Fibroblast of skin of scalp (primary cell): ENCODE data around the gene TRIM63. TPM values are rescaled to one million over a fixed set of nuclear protein-coding genes. Genes with fewer than 3 reads are reported as not detected.
"Not testable (repeated sequence)": the region's sequence is repeated elsewhere in the genome, so short reads cannot be mapped to it uniquely, and the experiment has no call there.

Source experiments
- DNase-seq: peaks from one replicate; pipeline ENCODE4 v3.0.0-alpha.2; 2013
- polyA plus RNA-seq, 2 experiments: library from polyadenylated mRNA; unstranded; fragments of 120-200 nt; gene quantifications; one replicate each; pipeline ENCODE4 v1.2.1, GENCODE V29; 2013; ENCODE audit not compliant: insufficient read length in 2 of 2

Gene TRIM63
- 0.17 TPM for polyA plus RNA-seq (2013, experiment 1 of 2; ENCODE audit: insufficient read length)
- 1.3 TPM for polyA plus RNA-seq (2013, experiment 2 of 2; ENCODE audit: insufficient read length)

DNA sequence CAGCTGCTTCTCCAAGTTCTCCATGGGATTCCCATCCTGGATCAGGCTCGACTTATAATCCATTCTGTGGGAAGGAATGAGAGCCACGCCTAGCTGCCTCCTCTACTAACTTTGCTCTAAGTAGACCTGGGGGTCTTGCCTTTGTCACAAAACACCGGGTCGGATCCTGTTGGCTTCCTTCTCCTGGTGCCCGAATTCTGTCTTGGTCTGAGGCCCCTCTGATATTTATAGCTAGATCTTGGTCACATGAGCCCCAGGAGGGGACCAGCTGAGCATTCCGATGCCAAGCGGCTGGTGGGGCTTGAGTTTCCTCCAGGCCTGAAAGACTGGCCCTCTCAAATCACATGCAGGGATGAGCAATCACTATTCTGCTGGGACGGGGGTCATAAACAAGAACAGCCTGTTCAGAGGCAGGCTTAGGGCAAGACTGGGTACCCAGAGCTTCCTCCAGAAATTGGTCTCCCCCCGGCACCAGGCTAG is at the start of gene TRIM63:
TSS of gene TRIM63 (minus strand) at position 199 of the 480 bp plus-strand sequence. CDS start at position 63, 136 bp downstream.
- DNase-seq = no peak

DNA sequence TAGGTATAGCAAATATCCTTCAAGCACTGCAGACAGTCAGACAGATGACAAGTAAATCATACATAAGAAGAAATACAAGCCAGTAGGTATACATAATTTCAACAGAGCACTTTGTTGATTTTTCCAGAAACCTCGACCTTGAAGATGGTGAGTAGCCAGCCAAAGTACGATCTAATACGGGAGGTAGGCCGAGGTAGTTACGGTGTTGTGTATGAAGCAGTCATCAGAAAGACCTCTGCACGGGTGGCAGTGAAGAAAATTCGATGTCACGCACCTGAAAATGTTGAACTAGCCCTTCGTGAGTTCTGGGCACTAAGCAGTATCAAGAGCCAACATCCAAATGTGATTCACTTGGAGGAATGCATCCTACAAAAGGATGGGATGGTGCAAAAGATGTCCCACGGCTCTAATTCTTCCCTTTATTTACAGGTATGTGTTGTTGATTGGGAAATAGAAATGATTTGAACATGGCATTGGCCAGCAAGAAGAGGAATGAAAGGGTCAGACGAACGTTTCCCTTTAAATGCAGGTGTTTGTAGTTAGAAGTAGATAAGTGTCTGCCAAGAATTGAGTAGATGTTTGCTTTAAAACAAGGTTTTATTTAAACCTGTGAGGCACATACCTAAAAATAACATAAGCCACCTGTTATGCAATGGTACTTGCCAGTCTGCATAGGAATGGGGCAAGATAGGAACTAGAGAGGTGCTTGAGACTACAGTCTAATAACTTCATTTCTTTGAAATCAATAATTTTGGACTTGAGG is 46.9 kb upstream of the TRIM63 start:
- no peak for DNase-seq

DNA sequence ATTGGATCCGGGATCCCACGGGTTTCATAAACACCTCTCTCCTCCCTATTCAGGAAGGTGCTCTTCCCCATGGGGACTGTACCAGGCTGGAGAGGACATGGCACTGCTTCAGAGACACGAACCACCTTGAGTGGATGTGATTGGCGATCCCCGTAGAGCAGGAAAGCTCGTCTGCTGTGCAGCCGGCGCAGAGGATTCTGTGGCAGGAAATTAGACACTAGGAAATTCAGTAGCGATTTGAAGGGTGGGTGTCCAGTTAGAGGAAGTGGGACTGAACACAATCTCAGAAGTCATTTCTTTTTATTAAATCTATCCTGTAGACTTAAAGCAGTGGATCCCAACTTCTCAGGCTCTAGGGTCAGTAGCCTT is 45.0 kb upstream of the TRIM63 start:
- no peak for DNase-seq

DNA sequence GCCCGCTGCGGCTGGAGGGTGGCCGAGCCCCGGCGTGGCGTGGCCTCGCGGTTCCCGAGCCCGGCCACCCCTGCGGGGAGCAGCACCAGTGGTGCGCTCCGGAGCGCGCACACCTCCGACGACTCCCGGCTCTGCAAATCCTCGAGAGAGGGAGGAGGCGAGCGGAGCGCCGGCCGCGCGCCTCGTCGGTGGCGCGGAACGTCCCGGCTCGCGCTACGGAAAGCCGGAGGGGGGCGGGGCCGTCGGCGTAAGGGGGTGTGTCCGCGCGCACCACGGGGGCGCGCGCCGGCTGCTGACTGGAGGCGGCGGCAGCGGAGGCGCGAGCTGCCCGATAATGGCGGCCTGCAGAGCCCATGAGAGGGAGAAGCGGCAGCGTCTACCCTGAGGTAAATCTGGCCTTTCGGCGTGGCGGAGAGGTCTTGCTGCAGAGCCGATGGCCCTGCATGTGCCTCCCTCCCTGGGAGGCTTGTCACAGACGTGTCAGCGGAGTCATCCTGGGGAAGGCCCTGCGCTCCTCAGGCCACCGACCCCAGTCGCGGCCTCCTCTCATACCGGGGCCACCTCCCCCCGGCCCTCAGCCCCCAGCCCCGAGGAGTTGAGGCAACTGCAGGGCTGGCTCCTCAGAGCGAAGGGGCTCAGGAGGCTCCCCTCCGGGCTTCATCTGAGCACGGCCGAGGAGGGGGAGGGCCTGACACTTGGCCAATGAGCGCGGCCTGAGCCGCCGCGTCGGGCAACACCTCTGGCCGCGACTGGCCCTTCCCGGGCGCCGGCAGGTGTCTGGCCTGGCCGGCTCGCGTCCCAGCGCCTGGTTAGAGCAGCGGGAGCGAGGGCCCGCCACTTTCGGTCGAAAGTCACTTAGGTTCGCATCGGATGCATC is 44.3 kb upstream of the TRIM63 start, which contains the start of gene PDIK1L:
TSS of gene PDIK1L (plus strand) at position 295 of the 877 bp plus-strand sequence. CDS start 2,485 bp downstream, outside the sequence.
- DNase-seq = peak; percentile 96

DNA sequence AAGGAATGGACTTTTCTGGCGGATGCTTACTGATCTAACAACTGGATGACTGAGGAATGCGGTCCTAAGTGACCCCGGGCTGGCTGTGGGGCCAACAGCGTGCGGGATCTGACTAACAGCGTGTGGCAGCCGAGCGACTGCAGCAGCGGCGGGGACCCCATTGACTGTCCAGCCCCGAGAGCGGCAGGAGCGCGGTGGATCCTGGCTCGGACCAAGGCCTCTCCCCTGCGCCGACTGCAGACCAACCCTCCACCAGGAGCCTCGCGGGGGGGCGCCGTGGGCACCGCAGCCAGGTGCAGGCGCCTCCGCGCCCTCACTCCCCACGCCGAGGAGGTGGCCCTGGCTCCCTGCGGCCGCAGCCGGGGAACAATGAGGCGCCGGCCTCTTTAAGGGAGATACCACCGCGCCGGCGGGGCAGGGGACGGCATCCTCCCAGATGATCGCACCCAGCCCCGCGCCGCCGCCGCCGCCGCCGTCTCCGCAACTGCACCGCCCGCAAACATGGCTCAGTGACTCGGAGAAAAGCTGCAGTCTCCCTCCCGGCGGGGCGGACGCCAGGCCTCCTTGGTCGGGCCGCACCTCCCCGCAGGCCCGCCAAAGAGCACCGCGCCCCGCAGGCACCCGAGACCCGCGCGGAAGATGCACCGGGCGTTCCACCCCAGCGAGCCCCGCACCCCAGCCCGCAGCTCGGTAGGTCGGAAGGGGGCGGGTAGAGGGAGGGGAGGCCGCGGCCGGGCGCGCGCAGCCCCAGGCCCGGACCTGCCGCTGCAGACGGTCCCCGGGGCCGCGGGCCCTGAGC is 43.5 kb upstream of the TRIM63 start:
- peak; percentile 66 for DNase-seq

DNA sequence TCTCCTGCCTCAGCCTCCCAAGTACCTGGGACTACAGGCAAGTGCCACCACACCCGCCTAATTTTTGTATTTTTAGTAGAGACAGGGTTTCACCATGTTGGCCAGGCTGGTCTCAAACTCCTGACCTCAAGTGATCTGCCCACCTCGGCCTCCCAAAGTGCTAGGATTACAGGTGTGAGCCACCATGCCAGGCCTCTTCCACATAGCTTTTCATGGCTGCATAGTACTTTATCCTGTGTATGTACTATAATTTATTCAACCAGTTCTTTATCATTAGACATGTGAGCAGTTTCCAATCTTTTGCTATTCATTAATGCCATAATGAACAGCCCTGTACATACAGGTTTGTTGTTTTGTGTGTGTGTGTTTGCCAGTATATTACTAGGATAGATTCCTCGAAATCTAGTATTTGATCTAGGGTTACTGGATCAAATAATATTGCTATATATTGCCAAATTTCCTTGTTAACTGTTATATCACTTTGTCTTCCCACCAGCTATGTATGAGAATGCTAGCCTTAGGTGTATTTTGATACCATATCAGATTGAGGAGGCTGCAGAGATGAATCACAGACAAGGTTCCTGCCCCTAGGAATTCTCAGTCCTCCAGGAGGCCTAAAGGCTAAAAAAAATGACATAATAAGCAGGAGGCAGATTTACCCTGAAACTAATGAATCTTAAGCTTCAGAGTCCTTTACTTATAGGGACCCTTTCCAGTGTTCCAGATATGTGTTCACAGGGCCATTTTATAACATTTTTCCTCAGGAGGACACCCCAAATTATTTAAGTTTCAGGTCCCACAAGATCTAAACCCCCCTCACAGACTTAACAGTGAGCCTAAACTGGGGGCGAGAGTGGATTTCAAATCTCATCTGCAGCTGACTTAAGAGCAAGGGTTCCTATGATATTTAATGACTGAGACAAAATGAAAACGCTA is 42.1 kb upstream of the TRIM63 start:
- DNase-seq = no peak

DNA sequence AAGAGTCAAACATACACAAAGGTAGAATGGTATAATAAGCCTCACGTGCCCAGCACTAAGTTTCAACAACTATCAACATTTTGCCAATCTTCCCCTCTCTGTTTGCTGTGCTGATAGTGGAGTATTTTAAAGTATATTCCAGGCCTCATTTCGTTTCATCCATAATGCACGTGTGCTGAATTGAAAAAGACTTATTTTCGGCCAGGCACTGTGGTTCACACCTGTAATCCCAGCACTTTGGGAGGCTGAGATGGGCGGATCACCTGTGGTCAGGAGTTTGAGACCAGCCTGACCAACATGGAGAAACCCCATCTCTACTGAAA is 37.8 kb upstream of the TRIM63 start:
- DNase-seq = not testable (repeated sequence)

DNA sequence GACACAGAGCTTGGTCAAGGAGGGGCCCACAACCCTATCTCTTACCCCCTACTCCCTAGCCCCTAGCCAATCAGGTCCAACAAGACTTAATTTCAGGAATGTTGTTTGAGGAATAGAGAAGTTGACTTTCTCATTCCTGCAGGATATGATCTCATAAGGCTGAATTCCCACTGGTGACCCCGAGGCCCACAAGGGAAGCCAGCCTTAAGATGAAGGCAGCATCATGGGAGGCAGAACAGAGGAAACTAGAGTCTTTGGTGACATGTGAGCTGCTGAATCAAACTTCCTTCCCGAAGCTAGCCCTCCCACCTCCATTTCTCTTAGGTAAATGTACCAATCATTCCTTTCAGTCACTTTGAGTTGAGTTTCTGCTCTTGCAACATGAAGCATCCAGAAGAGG is 35.1 kb upstream of the TRIM63 start:
- DNase-seq = peak; percentile 30

DNA sequence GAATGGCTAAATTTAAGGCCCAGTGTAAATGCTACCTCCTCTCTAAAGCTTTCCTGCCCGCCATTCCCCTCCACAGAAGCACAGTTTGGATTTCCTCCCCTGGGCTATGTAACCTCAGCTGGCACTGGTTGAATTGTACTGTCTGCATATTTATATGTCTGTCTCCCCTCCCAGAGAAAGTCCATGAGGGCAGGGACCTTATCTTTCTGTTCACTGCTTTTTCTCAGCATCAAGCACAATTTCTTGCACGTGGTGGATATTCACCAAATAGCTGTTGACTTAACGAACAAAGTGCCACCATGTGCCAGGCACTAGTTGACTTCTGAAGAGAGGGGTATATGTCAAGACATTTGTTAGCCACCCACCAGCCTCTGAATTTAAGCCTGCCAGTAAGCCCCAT is 34.7 kb upstream of the TRIM63 start:
- DNase-seq = no peak

DNA sequence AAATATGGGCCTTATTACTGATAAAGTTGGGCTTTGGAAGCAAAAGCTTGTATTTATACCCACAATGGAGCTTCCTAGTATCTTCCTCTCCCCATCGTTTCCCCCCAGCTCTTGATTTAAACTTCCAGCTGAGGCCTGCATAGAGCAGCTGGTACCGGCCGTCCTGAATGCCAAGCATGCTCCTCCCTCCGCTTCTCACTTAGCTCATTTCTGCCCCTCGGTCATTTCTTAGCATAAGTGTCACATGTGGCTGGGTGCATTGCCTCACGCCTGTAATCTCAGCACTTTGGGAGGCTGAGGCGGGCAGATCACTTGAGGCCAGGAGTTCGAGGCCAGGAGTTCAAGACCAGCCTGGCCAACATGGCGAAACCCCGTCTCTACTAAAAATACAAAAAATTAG is 32.8 kb upstream of the TRIM63 start:
- not testable (repeated sequence) for DNase-seq

DNA sequence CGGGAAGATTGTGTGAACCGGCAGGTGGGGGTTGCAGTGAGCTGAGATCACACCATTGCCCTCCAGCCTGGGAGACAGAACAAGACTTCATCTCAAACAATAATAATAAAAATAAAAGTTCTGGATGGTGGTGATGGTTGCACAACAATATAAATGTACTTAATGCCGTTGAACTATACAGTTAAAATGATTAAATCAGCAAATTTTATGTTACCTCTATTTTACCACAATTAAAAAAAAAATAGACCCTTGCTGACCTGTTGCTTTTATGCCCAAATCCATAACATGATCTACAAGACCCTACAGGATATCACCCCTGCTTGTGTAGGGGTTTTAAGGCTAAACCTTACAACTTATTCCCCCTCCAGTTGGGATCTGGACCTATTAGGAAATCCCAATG is 32.4 kb upstream of the TRIM63 start:
- no peak for DNase-seq

DNA sequence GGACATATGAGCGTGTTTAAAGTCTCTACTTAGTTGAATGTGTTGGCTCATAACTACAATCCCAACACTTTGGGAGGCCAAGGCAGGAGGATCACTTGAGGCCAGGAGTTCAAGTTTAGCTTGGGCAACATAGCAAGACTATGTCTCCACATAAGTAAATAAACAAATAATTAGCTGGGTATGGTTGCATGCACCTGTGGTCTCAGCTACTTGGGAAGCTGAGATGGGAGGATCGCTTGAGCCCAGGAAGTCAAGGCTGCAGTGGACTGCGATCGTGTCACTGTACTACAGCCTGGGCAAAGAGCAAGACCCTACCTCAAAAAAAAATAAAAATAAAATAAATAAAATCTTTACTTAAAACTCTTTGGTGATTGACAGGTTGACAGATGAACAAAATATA is 31.2 kb upstream of the TRIM63 start:
- no peak for DNase-seq

DNA sequence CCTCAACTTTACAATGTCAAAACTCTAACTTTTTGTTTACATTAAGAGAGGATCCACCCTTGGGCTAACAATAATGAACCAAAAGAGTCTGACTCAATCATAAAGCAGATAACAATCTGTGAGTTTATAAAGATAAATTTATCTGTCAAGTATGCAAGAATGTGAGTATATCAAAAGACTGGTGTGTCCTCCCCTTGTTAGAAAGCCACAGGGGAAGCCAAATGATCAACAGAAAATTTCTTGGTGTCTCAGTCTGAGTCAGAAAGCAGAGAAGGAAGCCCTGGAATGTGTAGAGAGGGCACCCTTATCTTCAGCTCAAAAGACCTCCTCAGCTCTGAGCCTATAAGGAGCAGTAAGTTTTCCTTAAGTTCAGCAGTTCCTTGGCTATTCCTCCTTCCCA is 30.3 kb upstream of the TRIM63 start:
- DNase-seq = peak; percentile 72

DNA sequence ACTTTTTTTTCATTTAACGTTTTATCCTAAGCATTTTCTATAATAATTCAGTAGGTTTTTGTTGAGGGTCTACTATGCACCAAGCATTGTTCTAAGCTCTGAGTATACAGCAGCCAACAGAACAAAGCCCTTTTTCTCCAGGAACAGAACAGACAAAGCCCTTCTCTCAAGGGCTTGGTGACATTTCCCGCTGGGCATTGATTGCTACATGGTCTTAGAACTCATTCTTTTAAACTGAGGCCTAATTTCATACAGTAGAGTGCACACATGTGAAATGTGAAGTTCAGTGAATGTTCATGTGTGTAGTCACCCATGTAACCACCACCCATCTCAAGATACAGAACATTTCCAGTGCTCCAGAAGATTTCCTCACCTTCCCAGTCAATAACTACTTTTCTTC is 29.0 kb upstream of the TRIM63 start:
- DNase-seq = no peak

DNA sequence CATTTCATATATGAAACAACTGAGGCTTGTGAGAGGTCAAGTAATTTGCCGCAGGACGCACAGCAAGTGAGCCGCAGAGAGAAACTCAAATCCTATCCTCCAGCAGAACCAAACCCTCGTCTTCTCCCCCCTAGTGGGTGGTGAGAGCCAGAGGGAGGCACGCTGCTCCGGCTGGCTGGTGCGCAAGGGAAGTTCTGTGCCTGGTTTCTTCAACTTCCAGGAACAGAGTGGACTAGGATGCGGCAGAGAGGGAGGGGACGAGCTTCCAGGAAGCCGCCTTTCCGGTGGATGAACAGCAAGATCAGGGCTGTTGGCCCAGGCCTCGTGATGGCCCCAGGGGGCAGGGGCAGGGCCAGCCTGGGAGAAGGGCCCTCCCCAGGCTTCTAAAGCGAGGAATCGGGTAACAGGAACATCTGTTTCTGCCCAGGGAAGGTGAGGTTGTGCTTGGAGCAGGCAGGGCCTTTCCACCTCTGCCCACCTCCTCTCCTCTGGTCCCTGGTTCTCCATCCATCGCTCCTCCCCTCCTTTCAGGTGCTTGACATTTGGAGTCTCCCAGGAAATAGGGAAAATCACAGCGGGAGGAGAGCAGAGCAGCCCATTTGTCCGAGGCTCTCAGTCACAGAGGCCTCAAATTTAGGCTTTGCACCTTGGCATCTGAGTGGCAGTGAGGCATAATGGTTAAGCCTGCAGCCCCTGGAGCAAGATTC is 27.4 kb upstream of the TRIM63 start:
- DNase-seq = peak; percentile 8

DNA sequence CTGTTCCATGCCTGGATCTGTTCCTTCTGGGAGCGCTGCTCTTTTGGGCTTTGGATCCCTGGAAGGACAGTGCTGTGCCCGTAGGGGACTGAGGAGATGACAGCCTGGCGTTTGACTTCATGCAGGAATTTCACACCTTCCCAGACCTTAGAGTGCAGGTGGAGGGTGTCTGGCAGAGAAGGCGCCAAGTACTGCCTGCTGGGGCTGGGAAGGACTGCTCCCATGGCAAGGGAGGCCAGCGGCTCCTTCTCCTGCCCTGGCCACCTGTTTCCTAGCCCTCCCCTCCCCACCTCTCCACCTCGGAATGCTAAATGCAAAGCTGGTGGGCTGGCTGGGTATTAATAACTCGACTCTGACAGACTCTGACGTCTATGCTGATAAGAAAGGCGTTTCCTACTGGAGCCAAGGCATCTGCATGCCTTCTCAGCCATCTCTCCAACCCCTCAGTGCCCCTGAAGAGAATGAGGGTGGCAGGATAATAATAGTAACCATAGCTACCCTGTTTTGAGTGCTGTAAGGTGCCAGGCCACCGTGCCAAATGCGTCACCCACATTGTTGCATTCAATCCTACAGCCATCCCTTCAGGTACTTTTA is 26.7 kb upstream of the TRIM63 start:
- no peak for DNase-seq

DNA sequence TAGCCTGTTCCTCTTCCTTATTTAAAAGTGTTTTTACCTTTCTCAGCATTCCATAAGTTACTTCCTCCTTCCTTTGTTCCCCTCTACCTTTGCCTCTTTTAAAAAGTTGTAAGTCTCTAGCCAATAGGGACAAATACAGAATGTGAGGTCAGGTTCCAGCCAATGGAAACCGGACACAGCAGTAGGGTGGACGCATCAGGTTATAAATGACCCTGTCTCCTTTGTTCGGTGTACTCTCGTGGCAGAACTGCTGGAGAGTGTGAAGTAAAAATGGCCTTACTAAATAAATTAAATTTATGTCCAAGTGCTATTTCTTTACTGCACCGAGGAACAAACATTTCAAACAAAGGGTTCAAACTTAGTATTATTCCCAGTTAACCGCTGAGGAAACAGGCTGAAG is 26.1 kb upstream of the TRIM63 start:
- not testable (repeated sequence) for DNase-seq

DNA sequence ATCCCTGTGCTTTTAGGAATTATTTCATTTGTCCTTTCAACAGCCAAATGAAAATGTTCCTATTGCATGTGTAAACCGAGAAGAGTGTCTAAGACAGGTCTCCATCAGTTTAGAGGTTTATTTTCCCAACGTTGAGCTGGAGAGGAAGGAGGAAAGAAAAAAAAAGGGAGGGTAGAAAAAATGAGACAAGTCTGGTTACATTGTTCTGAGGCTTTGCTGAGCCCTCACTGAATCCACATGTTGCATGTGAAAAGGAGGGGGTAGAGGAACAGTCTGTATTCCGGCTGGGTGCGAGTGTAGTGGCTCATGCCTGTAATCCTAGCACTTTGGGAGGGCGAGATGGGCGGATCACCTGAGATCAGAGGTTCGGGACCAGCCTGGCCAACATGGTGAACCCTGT is 25.0 kb upstream of the TRIM63 start:
- DNase-seq = no peak

DNA sequence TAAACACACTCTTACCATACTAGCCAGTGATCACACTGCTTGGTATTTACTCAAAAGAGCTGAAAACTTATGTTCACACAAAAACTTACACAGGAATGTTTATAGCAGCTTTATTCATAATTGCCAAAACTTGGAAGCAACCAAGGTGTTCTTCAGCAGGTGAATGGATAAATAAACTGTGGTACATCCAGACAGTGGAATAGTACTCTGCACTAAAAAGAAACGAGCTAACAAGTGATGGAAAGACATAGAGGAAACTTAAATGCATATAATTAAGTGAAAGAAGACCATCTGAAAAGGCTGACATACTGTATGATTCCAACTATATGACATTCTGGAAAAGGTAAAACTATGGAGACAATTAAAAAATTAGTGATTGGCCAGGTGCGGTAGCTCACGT is 23.5 kb upstream of the TRIM63 start:
- no peak for DNase-seq

DNA sequence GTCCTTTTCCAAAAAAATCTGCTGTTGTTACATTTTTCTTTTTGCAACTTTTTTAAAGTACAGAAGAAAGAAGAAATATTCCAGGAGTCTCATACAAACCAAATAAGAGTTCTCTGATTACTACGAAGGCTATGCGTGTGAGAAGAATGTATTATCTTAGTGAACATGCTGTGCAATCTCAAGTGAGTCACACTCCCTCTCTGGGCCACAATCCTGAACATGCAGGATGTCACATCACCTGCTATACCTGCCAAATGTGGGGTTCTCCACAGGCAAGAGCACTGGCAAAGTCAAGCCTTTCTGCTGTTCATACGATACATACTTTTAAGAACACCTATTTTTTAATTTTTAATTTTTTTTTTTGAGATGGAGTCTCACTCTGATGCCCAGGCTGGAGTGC is 21.7 kb upstream of the TRIM63 start:
- no peak for DNase-seq
